NCI-H226 (cell line): Measurements from ENCODE around the gene PCTP.

ENCODE experiments used
- DNase-seq: peaks from one replicate; pipeline ENCODE4 v3.0.0-alpha.2; 2015

The PCTP gene

DNA sequence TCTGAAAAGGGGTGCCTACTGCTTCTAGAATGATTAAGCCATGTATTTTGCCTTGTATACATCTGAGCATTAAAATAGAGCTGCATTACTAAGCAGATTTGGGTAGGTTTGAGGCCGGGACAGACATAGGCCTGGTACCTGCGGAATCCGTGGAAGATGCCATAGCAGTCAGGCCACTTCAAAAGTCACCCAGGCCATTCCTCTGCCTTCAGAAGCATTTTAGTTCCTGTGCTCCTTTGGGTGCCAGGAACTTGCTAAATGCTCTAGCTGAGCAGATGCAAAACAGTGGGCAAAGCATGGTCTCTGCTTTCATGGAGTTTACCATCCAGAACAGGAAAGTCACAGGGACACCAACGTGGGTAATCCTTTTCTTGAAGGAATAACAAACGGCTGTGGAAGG, 22.5 kb upstream of the PCTP start:
- DNase-seq, result no peak

DNA sequence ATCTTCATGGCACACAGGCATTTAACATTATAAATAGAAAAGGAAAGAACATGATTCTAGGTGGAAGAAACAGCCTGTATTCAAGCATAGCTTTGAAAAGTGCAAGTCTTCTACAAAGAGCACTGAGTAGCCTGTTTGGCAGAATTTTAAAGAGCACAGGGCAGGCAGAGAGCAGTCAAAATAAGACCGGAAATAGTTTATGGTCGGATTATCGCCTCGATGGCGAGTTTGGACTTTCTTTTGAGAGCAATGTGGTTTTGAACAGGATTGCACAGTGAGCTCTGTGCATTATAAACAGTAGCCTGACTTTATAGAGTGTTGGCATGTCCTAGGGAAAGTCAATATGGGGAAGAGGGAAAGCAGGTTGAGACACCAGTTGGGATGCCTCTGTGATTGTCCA, 22.0 kb upstream of the PCTP start:
- DNase-seq, result no peak

GRCh38 chr17:55729484-55729883, 21.4 kb upstream of the PCTP start:
- no peak for DNase-seq

GRCh38 chr17:55730380-55730779, 20.5 kb upstream of the PCTP start:
- no peak for DNase-seq

GRCh38 chr17:55730808-55731207, 20.0 kb upstream of the PCTP start:
- no peak for DNase-seq

- DNase-seq, result no peak
Measured at GRCh38 chr17:55731586-55732250, 19.1 kb upstream of the PCTP start.

DNA sequence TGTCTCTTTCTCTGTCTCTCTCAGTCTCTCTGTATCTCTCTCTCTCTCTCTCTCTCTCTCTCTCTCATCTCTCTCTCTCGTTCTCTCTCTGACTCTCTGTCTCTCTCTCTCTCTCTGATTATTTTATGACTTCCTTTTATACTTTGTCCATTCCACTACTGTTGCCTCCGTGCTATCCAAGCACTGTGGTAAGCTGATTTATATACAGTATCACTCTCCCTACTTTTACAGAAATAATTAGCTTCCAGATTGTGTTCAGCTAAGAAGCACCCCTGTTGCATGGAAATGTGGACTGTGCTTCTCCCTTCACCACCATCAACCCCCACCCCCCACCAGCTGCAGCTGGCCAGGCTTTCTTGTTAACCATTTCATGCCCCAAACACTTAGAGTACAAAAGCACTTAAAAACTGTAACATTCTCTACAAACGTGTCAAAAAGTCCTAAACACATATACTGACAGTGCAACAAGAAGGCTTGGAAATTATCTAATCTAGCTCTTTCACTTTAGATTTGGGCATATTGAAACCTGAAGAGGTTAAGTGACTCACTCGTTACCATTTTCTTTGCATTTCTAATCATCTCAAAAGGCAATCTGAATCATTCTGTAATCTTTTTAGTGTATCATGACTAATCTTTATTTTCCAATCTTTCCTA, 16.6 kb upstream of the PCTP start:
- DNase-seq, result no peak

- peak; percentile 19 for DNase-seq
Measured at GRCh38 chr17:55735731-55736405, 15.0 kb upstream of the PCTP start.

- DNase-seq, result no peak
Measured at GRCh38 chr17:55737976-55738501, 12.8 kb upstream of the PCTP start.

- no peak for DNase-seq
Measured at GRCh38 chr17:55740511-55741355, 10.1 kb upstream of the PCTP start.

DNA sequence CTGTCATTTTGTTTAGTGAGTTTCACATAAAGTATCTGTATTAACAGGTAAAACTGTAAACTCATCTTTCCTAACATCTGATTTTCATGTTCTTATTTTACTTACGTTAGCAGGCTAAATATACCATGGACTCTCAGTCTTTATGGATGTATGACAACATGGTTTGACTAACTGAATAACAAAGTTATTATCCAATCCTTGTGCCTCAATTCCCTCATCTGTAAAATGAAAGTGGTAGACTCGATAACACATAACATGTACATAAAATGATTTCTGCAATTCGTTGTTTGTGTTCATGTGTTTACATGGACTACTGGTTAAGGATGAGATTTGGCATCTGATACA, 9.5 kb upstream of the PCTP start:
- DNase-seq, result no peak

- DNase-seq, result no peak
Measured at GRCh38 chr17:55742272-55743102, 8.4 kb upstream of the PCTP start.

- DNase-seq, result no peak
Measured at GRCh38 chr17:55743103-55743679, 7.7 kb upstream of the PCTP start.

DNA sequence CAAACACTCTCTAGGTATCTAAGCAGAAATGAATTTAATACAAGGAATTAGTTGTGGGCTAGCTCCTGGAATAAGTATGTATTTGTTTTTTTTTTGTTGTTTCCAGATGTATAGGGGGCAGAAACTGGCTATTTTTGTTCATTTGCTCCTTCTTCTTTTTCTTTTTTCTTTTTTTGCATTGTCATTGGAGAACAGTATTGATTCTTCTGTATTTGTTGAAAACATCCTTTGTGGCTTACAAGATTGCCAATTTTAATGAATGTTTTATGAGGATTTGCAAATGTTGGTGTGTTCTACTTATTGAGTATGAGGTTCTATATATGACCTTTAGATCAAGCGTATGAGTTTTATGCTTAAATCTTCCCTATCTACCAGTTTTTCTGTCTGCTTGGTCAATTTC, 5.6 kb upstream of the PCTP start:
- DNase-seq, result no peak

- no peak for DNase-seq
Measured at GRCh38 chr17:55746466-55746865, 4.4 kb upstream of the PCTP start.

- no peak for DNase-seq
Measured at GRCh38 chr17:55747209-55747608, 3.6 kb upstream of the PCTP start.

- no peak for DNase-seq
Measured at GRCh38 chr17:55748841-55749240, 2.0 kb upstream of the PCTP start.

DNA sequence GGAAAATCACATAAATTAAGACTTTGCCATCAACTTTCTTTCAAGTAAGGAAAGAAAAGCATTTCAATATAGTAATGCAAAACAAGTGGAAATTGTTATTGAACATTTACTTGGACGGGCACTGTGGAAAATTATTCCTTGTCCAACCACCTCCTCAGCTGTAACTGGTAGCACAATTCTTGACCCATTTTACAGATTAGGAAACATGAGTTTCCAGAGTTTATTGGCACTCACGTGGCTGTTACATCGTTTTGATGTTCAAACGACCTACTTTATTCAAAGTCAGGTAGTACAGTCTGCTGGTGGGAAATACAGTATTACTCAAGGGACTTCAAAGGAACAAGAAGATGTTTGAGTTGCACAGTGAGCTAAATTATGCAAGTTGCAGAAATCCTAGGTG, 866 bp upstream of the PCTP start:
- DNase-seq, result no peak

GRCh38 chr17:55751720-55752250, 934 bp downstream of the PCTP start:
- DNase-seq, result no peak

DNA sequence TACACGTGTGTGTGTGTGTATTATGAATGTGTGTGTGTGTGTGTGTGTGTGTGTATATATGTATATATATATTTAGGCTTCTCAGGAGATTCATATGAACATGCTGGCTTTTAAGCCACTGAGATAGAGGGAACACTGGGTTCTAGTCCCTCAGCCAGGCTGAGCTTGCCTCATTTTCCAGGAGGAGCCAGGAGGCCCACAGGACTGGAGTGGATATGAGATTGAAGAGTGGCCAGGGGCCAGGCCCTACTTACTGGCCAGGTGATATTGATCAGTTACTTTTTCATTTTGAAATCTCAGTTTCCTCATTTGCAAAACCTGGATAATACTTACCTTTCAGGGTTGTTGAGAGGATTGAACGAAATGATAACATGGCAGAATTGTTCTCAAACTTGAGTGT, 5.8 kb downstream of the PCTP start:
- DNase-seq, result no peak

- no peak for DNase-seq
Measured at GRCh38 chr17:55757659-55758058, 6.8 kb downstream of the PCTP start.

DNA sequence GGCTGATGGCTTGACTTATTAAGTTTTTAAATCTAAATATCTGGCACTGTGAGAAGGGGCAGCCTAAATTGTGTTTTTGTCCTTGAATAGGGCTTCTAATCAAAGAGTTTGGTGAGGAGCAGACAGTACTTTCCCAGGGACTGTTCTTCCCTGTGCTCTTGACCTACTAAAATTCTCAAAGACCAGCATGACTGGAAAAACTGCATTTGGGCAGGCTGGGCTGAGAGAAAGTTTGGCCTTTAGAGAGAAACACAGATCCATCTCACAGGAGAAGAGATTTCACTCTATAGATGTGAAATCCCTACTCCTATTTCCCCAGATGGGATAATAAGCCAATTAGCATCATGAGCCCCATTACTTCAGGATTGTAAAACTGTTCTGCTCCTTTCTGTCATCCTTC, 7.3 kb downstream of the PCTP start:
- no peak for DNase-seq
